Stimulated activated CD4-positive, alpha-beta T cell treated with anti-CD3 and anti-CD28 coated beads, Interleukin-2, amount 100 ng/mL, for 24 hours (primary cell): ENCODE measurements around the gene SLC22A31.
A peak's percentile ranks its signal among the peaks of the same experiment; 100 is the strongest.
"Not testable (repeated sequence)": the region's sequence is repeated elsewhere in the genome, so short reads cannot be mapped to it uniquely, and the experiment has no call there.

Experiments
- DNase-seq, 2 donors: peaks; one replicate each; pipeline ENCODE4 v3.0.0-alpha.2; 2020

SLC22A31 gene

GRCh38 chr16:89192956-89193575, 7.3 kb downstream of the SLC22A31 start:
- peak; percentile 54 to 66 for DNase-seq

- DNase-seq: peak in 1 of 2 donors; percentile 72
Observed at GRCh38 chr16:89192186-89192955, 8.0 kb downstream of the SLC22A31 start.

DNA sequence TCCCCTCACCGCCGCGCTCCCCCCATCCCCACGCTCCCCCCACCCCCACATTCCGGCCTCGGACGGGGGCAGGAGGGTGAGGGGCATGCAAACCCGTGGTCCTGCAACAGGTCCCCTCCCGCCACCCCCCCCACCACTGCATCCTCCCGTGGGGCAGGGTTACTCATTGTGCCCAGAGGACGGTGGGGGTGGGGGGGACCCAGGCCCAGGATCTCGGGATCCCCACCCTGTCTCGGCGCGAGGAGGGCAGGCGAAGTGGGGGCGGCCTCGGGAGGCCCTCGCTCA, 8.5 kb downstream of the SLC22A31 start:
- no peak for DNase-seq

DNA sequence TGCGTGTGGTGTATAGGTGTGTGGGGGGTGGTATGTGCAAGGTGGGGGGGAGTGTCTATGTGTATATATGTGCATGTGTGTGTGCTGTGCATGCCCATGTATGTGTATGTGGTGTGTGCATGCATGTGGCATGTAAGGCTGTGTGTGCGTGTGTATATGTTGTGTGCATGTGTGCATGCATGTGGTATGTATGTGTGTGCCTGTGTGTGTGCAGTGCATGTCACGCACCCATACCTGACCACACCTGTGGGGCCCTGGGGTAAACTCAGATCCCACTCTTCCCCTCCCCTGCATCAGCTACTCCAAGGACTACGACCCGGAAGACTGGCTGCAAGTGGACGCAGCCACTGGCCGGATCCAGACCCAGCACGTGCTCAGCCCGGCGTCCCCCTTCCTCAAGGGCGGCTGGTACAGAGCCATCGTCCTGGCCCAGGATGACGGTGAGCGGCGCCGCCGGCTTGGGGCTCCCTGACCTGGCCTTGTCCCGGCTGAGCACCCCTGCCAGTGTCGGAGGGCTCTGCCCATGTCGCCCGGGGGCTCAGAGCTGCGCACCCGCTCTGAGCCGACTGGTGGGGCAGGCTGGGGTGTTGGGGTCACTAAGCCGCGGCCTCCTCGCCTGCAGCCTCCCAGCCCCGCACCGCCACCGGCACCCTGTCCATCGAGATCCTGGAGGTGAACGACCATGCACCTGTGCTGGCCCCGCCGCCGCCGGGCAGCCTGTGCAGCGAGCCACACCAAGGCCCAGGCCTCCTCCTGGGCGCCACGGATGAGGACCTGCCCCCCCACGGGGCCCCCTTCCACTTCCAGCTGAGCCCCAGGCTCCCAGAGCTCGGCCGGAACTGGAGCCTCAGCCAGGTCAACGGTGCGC, 9.1 kb downstream of the SLC22A31 start:
- DNase-seq: no peak

DNA sequence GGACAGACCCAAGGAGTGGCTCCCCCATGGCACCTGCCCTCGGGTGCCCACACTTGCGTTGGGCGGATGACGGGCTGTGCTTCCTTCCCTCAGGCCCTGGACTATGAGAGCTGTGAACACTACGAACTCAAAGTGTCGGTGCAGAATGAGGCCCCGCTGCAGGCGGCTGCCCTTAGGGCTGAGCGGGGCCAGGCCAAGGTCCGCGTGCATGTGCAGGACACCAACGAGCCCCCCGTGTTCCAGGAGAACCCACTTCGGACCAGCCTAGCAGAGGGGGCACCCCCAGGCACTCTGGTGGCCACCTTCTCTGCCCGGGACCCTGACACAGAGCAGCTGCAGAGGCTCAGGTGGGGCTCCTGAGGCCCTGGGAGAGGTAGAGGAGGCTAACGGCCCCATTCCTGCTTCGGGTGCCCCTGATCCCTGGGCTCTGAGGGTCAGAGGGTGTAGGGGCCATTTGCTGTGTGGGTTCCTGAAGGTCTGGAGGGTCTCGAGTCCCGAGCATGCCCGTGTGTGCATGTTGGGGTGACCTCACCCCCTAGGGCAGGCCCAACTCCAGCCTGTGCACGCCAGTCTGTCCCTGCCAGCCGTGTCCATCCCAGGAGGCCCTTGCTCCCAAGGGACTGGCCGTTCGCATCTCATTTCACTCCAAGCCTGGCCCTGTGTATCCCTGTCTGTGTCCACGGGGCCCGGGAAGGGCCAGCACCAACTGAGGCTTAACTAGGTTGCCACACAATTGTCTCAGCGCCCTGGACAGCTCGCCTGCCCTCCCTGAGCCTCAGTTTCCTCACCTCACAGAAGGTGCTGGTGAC, 10.0 kb downstream of the SLC22A31 start:
- peak in 1 of 2 donors; percentile 18 for DNase-seq

DNA sequence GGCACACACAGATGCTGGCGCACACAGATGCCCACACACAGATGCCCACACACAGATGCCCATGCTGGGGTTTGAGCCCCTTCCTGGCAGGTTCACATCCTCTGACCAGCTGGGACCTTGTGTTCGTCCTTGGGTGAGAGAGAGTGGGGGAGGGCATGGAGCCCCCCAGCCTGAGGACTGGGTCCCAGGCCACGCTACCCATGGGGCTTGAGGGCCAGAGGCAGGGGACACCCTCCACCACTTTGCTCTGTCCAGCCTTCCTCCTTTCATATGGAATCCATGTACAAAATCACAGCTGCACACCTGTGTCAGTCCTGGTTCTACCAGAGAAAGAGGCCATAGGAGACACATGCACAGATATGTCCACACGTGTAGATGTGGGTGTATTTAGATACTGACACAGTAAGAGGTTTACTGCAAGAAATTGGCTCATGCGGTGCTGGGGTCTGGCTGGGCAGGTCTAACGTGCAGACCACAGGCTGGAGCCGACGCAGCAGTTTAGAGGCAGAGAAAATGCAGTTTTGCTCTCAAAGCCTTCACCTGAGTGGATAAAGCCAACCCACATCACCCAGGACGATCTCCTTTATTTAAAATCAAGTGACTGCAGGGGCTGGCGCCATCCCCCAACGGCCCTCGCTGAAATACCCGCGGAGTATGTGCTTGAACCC, 10.8 kb downstream of the SLC22A31 start:
- peak in 1 of 2 donors; percentile 17 for DNase-seq

- not testable (repeated sequence) for DNase-seq
Observed at GRCh38 chr16:89188471-89189357, 11.6 kb downstream of the SLC22A31 start.

DNA sequence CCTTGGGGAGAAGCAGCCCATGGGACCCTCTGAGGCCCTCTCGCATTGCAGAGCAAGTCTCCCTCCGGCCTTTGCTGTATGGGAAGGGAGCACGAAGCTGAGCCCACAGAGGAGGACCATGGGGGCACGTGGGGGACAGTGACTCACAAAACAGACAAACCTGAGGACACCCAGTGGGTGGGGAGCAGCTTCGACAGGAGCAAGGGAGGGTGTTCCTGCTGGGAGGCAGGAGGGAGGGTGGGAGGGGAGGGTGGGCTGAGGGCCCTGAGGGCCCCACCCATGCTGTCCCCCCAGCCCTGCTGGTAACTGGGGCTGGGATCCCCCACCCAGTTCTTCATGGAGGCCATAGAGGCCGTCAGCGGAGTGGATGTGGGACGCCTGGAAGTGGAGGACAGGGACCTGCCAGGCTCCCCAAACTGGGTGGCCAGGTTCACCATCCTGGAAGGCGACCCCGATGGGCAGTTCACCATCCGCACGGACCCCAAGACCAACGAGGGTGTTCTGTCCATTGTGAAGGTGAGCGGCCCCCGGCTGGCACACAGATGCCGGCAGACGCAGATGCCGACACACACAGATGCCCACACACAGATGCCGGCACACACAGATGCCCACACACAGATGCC, 12.5 kb downstream of the SLC22A31 start:
- peak in 1 of 2 donors; percentile 16 for DNase-seq

DNA sequence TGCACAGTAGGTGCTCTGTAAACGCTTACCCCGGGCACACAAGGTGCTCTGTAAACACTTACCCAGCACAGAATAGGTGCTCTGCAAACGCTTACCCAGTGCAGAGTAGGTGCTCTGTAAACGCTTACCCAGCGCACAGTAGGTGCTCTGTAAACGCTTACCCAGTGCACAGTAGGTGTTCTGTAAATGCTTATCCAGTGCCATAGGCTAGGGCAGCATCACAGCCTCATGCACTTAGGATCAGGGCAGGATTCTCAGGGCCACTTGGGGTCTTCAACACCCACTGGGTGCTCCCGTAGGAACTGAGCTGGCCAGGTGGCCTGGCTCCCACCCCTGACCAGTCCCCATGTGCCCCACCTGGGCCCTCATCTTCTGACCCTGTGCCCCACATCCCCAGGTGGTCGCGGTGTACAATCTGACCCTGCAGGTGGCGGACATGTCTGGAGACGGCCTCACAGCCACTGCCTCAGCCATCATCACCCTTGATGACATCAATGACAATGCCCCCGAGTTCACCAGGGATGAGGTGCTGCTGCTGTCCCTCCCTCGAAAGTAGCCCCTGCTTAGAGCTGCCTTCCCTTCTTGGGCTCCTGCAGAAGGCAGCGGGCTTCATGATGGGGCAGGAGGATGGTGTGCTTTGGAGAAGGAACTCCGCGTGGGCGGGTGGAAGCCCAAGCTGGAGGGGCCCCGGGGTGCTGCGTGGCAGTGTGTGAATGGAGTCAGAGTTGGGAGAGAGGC, 13.1 kb downstream of the SLC22A31 start:
- DNase-seq: peak; percentile 42 to 49

DNA sequence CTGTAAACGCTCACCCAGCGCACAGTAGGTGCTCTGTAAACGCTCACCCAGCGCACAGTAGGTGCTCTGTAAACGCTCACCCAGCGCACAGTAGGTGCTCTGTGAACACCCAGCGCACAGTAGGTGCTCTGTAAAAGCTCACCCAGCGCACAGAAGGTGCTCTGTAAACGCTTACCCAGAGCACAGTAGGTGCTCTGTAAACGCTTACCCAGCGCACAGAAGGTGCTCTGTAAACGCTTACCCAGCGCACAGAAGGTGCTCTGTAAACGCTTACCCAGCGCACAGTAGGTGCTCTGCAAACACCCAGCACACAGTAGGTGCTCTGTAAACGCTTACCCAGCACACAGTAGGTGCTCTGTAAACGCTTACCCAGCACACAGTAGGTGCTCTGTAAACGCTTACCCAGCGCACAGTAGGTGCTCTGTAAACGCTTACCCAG, 13.7 kb downstream of the SLC22A31 start:
- not testable (repeated sequence) for DNase-seq

DNA sequence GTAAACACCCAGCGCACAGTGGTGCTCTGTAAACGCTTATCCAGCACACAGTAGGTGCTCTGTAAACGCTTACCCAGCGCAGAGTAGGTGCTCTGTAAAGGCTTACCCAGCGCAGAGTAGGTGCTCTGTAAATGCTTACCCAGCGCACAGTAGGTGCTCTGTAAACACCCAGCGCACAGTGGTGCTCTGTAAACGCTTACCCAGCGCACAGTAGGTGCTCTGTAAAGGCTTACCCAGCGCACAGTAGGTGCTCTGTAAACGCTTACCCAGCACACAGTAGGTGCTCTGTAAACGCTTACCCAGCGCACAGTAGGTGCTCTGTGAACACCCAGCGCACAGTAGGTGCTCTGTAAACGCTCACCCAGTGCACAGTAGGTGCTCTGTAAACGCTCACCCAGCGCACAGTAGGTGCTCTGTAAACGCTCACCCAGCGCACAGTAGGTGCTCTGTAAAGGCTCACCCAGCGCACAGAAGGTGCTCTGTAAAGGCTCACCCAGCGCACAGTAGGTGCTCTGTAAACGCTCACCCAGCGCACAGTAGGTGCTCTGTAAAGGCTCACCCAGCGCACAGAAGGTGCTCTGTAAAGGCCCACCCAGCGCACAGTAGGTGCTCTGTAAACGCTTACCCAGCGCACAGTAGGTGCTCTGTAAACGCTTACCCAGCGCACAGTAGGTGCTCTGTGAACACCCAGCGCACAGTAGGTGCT, 14.3 kb downstream of the SLC22A31 start:
- DNase-seq: not testable (repeated sequence)

DNA sequence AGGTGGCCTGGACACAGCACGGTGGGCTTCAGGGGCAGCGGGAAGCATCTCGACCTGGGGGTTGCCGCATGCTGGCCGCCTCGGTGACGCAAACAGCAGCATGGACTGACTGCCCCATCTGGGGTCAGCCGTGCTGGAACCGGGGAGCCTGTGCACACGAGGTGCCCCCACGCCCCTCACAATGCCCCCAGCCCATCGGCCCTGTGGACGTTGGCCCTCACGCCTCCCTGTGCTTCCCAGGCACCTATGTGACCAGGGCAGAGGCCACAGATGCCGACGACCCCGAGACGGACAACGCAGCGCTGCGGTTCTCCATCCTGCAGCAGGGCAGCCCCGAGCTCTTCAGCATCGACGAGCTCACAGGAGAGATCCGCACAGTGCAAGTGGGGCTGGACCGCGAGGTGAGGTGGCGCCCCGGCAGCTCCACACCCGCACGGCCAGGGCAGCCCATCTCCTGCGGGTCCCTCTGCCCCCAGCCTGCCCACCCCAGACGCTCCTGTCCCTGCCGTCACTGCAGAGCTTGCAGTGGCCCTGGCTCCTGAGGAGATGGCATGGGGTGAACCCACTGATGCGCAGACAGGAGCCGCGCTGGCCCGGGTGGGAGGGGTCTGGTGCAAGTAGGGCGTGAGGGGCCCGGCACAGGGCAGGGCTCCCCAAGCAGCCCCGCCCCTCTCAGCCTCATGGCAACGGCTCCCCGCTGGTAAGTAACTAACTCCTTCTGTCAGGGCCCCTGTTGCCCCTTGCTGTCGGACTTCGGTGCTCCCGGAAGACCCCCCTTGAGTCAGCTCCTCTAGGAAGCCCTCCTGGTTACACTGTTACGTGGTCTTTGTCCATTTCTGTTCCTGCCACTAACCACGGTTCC, 15.2 kb downstream of the SLC22A31 start:
- DNase-seq: peak in 1 of 2 donors; percentile 18

GRCh38 chr16:89184677-89184932, 15.7 kb downstream of the SLC22A31 start:
- DNase-seq: no peak

DNA sequence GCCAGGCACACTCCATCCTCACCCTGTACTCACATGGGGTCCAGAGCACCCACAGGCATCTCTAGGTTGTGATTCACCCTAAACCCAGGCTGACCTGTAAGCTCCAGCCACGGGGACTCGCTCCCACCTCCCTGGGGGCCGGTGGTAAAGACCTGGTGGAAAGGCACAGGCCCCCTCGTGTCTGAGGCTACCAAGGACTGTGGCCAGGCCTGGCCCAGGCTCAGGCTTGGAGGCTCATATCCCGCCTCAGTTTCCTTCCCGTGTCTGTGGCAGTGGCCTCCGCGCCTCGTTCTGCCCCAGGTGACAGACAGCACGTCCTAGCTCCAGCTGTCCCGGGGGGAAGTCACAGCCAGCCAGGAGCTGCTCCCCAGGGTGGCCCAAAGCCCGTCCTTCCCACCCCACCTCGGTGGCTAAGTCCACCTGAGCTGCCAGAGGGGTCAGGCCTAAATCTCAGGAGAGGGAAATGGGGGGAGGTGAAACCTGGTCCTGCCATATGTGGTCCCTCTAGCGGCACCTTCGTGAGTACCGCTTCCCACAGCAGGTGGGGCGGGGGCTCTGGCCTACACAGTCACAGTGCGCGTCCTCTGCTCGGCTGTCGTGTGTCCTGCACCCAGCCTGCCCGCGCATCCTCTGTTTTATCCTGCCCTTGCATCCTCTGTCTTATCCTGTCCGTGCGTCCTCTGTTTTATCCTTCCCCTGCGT, 16.2 kb downstream of the SLC22A31 start:
- DNase-seq: no peak

GRCh38 chr16:89183463-89183862, 16.9 kb downstream of the SLC22A31 start:
- DNase-seq: no peak

DNA sequence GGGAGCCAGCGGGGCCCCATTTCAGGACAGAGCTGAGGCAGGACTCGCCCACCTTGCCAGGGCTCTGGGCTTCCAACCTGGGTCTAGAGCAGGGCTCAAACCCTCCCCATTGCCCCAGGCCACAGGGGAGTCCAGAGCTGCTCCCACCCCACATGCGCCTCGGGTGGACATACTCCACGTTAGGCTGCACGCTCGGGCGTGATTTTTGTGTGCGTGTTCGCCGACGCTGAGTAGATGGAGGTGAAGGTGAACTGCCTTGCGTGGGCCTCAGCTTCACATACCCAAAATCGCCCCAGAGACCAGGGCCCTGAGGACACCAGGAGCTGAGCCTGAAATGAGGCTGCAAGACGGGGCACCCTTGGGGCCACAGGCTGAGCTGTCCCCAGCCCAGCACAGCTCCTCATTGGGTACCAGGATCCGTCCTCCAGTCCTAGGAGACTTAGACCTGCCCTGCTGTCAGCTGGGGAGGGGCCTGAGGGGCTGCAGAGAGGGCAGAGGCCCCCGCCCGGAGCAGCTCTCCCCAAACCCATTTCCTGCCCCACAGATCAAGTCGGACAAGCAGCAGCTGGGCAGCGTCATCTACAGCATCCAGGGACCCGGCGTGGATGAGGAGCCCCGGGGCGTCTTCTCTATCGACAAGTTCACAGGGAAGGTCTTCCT, 20.6 kb downstream of the SLC22A31 start:
- no peak for DNase-seq

DNA sequence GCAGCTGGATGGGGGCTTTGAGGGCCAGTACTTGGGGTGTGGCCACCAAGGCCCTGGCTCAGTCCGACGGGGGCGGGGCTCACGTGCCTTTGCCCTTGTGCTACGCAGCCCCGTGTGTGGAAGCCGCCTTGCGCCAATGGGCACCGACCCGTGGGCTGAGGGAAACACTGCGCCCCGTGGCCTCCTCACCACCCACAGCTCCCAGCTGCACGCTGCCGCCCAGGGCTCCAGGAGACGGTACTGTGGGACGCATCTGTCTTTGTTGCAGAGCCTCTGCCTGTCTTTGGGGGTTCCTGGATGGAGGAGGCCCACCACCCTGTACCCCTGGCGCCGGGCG, 21.2 kb downstream of the SLC22A31 start:
- no peak for DNase-seq
